ENCODE data around the gene STXBP2.

STXBP2 gene

DNA sequence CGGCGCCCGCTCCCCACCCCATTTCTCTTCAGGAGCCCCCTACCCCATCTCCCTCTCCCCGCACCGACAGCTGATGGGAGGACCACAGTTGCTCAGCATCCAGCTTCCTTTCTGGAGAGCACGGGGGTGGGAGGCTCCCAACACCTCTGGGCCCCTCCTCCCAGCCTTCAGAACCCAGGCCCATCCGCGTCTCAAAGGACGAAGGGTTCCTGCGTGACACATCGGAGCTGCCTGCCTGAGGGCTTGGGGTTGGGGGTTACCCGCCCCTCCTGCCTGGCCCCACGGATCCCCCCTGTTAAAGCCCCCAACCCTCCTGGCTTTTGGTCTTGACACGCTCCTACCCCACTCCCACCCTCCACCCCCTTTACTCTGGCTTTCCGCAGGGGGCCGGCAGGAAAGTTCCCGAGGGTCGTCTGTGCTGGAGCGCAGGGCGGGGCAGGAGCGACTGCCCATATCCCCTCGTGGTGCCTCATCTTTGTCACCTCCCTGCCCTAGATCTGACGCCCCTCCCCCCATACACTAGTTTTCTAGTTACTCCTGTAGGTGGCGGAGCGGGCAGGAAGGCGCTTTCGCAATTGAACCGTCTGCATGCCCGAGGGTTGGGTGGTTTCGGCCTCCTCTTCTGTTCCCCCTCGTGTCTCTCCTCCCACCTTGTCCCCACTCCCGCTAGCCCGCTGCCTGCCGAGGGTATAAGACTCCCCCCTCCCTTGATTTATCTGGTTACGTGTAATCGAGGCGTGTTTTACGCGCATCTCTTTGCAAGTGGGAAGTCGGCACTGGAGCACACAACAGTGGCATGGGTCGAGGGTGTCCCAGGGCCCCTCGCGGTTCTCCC lies 44.6 kb downstream of the STXBP2 start:
- no peak for DNase-seq

DNA sequence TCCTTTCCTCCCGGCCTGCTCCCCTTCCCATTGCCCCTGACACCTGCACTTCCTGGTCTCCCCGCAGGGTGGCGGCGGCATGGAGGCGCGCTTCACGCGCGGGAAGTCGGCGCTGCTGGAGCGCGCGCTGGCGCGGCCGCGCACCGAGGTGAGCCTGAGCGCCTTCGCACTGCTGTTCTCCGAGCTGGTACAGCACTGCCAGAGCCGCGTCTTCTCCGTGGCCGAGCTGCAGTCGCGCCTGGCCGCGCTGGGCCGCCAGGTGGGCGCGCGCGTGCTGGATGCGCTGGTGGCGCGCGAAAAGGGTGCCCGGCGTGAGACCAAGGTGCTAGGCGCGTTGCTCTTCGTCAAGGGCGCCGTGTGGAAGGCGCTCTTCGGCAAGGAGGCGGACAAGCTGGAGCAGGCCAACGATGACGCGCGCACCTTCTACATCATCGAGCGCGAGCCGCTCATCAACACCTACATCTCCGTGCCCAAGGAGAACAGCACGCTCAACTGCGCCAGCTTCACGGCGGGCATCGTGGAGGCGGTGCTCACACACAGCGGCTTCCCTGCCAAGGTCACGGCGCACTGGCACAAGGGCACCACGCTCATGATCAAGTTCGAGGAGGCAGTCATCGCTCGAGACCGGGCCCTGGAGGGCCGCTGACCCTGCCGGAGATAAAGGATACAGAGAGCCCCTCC lies 45.4 kb downstream of the STXBP2 start:
- DNase-seq: no peak

DNA sequence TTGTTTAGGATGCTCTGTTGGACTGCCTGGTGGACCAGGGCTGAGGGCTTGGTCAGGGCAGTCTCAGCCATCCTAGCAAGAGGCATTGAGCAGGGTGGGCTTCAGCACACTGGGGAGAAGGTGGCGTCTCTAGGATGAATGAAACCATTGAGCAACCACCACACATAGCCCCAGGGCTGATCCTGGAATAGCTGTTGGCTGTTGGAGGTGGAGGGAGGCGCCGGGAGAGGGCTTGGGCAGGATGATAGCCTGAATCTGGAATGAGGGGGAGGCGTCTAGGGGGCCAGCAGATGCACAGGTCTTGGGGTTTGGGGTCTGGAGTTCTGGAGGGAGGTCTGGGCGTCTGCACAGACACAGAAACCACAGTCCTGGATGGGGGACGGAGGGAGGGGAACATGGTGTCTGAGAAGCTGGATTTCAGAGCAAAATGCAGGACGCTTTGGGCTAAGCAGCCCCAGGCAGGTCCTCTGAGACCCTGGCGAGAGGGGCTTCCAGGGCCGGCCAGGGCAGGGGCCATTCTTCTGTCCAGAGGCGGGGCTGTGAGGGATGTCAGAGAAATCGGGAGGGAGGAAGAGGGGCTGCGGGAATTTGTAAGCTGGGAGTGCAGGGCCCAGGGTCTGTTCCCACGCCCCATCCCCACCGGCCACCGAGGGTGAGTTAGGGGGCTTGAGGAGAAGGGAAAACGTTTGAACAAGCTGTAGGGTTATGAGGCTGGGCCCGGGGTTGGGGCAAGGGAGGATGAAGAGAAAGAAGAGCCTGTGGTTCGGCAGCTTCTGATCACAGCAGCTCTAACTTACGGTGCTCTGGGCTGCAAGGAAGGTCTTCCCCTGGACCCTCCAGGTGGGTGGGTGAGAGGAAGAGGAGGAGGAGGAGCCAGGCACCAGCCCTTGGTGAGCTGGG lies 48.9 kb downstream of the STXBP2 start:
- DNase-seq: no peak

DNA sequence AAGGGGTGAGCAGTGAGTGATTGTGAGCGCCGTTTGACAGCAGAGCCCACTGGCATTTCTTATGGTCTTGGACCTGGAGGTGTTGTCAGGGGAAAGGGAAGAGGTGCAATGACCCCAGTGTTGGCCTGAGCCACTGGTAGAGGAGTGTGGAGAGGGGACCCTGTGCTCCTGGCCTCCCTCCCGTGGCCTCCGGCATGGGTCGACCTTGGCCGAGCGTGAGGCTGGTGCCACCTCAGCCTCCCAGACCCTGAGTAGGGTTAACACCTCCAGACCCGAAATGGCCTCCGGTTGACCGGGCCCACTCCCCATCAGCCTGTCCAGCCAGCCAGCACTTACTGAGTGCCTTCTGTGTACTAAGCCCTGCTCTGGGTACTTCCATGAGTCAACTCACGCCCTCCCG lies 50.3 kb downstream of the STXBP2 start:
- DNase-seq: no peak

DNA sequence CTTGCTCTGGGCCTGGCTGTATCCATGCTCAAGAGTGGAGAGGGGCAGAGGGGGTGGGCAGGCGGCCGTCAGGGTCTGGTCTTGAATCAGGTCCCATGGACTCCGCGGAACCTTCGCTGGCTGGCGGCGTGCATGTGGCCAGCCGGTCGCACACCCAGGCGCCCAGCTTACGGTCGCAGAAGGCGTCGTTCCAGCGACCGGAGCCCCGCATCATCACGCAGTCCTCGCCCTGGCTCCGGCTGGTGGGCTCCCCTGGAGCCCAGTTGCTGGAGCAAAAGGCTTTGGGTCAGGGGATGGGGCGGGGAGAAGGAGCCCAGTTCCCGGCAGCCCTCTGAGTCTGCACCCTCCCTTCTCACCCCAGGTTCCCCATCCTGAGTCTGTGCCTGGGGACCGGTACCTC lies 52.3 kb downstream of the STXBP2 start:
- DNase-seq: no peak

DNA sequence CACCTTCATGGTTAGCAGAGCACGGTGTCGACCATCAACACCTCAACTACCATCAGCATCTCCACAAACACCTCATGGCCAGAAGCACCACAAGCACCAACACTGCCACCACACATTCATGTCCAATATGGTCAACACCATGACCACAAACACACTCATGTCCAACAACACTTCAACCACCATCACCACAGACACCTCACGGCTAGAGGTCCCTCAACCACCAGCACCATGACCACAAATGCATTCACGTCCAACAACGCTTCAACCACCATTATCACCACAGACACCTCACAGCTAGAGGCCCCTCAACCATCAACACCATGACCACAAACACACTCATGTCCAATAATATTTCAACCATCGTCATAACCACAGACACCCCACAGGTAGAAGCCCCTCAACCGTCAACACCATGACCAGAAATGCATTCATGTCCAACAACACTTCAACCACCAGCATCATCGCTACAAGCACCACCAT lies 53.9 kb downstream of the STXBP2 start:
- no peak for DNase-seq

DNA sequence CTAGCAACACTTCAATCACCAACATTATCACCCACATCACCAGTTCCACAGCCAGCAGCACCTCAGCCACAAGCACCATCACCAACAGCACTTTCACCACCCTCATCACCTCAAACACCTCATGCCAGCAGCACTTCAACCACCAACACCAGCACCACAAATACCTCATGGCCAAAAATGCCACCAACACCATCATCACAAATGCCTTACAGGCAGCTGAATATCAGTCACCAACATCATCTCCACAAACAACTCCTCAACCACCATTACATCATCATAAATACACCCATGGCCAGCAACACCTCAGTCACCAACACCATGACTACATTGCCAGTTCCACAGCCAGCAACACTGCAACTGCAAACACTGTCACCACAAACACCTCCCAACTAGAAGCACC lies 54.6 kb downstream of the STXBP2 start:
- no peak for DNase-seq

DNA sequence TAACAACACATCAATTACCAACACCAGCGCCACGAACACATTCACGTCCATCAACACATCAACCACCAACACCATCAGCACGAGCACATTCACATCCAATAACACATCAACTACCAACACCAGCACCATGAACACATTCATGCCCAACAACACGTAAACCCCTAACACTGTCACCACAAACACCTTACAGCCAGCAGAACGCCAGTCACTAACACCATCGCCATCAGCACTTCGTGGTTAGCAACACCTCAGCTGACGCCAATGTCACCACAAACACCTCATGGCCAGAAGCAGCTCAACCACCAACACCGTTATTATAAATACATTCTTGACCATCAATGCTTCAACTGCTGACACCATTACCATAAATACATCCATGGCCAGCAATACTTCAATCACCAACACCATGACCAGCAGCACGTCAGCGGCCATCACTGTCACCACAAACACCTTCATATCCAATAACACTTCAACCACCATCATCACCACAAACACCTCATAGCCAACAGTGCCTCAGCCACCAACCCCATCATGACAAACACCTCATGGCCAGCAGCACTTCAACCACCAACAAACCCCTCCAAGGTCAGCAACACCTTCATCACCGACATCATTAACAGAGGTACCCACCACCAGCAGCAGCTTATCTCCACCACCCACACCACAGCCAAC lies 55.6 kb downstream of the STXBP2 start:
- no peak for DNase-seq

DNA sequence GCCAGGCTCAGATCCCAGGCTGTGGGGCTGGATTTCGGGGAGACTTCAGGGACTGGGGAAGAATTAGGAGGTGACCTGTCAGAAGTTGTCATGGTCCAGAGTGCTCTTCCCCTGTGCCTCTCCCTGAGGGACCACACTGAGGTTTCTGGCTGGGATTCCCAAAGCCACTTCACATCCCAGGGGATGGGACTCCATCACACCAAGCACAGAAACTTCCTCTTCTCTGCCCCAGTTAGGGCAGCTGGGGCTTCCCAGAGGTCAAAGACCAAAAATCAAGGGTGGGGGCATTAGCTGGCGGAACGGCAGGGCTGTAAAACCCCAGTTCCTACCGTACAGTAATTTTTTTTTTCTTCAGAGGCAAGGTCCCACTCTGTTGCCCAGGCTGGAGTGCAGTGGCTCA lies 57.6 kb downstream of the STXBP2 start:
- no peak for DNase-seq
